Neural progenitor cell (in vitro differentiated cells): ENCODE data around the gene CAP1. TPM values are rescaled to one million over a fixed set of nuclear protein-coding genes. Genes with fewer than 3 reads are reported as not detected.

Source experiments
- DNase-seq: peaks from one replicate; pipeline ENCODE4 v3.0.0-alpha.2; 2016; ENCODE audit warnings: low spot score
- H2AFZ ChIP-seq: fragments of 200-600 bp; sonication (generic); replicated peaks from 2 replicates; pipeline ENCODE4 v1.6.1; 2016; ENCODE audit warnings: antibody characterized with exemption
- H3F3A ChIP-seq: fragments of 200-600 bp; sonication (generic); 2 replicates; pipeline ENCODE4 v1.6.1; 2016; ENCODE audit warnings: antibody characterized with exemption, low read depth
- H3K27ac ChIP-seq: fragments of 200-600 bp; sonication (generic); 2 replicates; pipeline ENCODE4 v1.5.1; 2016; ENCODE audit warnings: mild to moderate bottlenecking
- H3K27me3 ChIP-seq: fragments of 200-600 bp; sonication (generic); 2 replicates; pipeline ENCODE4 v1.6.1; 2016; ENCODE audit warnings: mild to moderate bottlenecking, moderate library complexity
- H3K36me3 ChIP-seq: fragments of 200-600 bp; sonication (generic); 2 replicates; pipeline ENCODE4 v1.5.1; 2016
- H3K4me1 ChIP-seq: fragments of 200-600 bp; sonication (generic); 2 replicates; pipeline ENCODE4 v1.6.1; 2016; ENCODE audit warnings: mixed run types
- H3K4me2 ChIP-seq: fragments of 200-600 bp; sonication (generic); 2 replicates; pipeline ENCODE4 v1.6.1; 2016
- H3K4me3 ChIP-seq: fragments of 200-600 bp; sonication (generic); 2 replicates; pipeline ENCODE4 v1.5.1; 2016
- H3K79me2 ChIP-seq: fragments of 200-600 bp; sonication (generic); 2 replicates; pipeline ENCODE4 v1.6.1; 2016; ENCODE audit warnings: low read depth
- H3K9ac ChIP-seq: fragments of 200-600 bp; sonication (generic); 2 replicates; pipeline ENCODE4 v1.6.1; 2016
- H3K9me3 ChIP-seq: fragments of 200-600 bp; sonication (generic); 2 replicates; pipeline ENCODE4 v1.5.1; 2016; ENCODE audit warnings: low read depth
- H4K20me1 ChIP-seq: fragments of 200-600 bp; sonication (generic); 2 replicates; pipeline ENCODE4 v1.6.1; 2016; ENCODE audit warnings: low read depth
- H3K27ac Mint-ChIP-seq: 3 replicates; pipeline ENCODE4 v1.8.0; 2021; ENCODE audit warnings: mixed read lengths
- H3K27me3 Mint-ChIP-seq: 2 replicates; pipeline ENCODE4 v1.8.0; 2022; ENCODE audit warnings: low read depth, mild to moderate bottlenecking, inconsistent platforms, moderate library complexity, mixed read lengths; ENCODE audit not compliant: insufficient read depth
- H3K36me3 Mint-ChIP-seq: 3 replicates; pipeline ENCODE4 v1.8.0; 2021; ENCODE audit warnings: mixed read lengths
- H3K4me1 Mint-ChIP-seq: 3 replicates; pipeline ENCODE4 v1.8.0; 2021; ENCODE audit warnings: mixed read lengths
- H3K4me3 Mint-ChIP-seq: 3 replicates; pipeline ENCODE4 v1.8.0; 2021; ENCODE audit warnings: mild to moderate bottlenecking, moderate library complexity, mixed read lengths
- H3K9me3 Mint-ChIP-seq: 3 replicates; pipeline ENCODE4 v1.8.0; 2020; ENCODE audit warnings: mixed read lengths
- CTCF ChIP-seq: fragments of 200-600 bp; sonication (generic); IDR thresholded peaks from 2 replicates; pipeline ENCODE4 v1.5.1; 2017; ENCODE audit warnings: antibody characterized with exemption, mild to moderate bottlenecking
- EZH2 ChIP-seq: fragments of 200-600 bp; sonication (generic); IDR thresholded peaks from 2 replicates; pipeline ENCODE4 v1.6.1; 2017; ENCODE audit warnings: antibody characterized with exemption, mild to moderate bottlenecking, moderate library complexity
- EZH2phosphoT487 ChIP-seq: fragments of 200-600 bp; sonication (generic); IDR thresholded peaks from 2 replicates; pipeline ENCODE4 v1.6.1; 2017; ENCODE audit warnings: antibody characterized with exemption
- total RNA-seq: library from RNA; depleted of rRNA; stranded (reverse); fragments of >200 nt; gene quantifications from 2 replicates; pipeline ENCODE4 v1.2.3, GENCODE V29; 2015; ENCODE audit warnings: low replicate concordance

The CAP1 gene
- total RNA-seq, 1 donor from 2014 or later, result 150 TPM

- Histone ChIP-seq H3K4me2 (no peak overlapping the region), H3K79me2 (no peaks in the 10 kb centered on the region), H3K36me3 (no peaks in the 10 kb centered on the region), H3K27ac (no peak overlapping the region), H4K20me1 (no peaks in the 10 kb centered on the region), H3F3A (no peaks in the 10 kb centered on the region), H3K4me1 (no peaks in the 10 kb centered on the region), H3K4me3 (no peak overlapping the region), H3K9me3 (no peaks in the 10 kb centered on the region), H3K9ac (no peak overlapping the region), H2AFZ (no peak overlapping the region), H3K27me3 (peaks cover 40% of the 10 kb centered on the region)
- no peak for DNase-seq
- Mint-ChIP-seq H3K9me3 (no peaks in the 10 kb centered on the region), H3K36me3 (no peaks in the 10 kb centered on the region), H3K27ac (no peak overlapping the region), H3K4me3 (no peak overlapping the region), H3K4me1 (no peaks in the 10 kb centered on the region), H3K27me3 (peaks cover 3% of the 10 kb centered on the region)
- no peak for TF ChIP-seq EZH2
- TF ChIP-seq CTCF, result no peak
- no peak for TF ChIP-seq EZH2phosphoT487
These were observed 79.6 kb downstream of the CAP1 start for GRCh38 chr1:40120128-40120527.

Other genes starting within 250 kb of the CAP1 start
- gene TRIT1, start 157.2 kb upstream of the CAP1 start, total RNA-seq, result 45.1 and 64.8 TPM in 2 replicates
- 21.8 and 39.8 TPM in 2 replicates for gene MYCL, start 138.8 kb upstream of the CAP1 start, total RNA-seq
- gene MFSD2A, start 85.6 kb upstream of the CAP1 start, total RNA-seq, result 0.90 and 1.4 TPM in 2 replicates
- 110 and 115 TPM in 2 replicates for gene PPT1, start 56.5 kb downstream of the CAP1 start, total RNA-seq
- 48.4 and 72.7 TPM in 2 replicates for gene RLF, start 120.7 kb downstream of the CAP1 start, total RNA-seq
- not detected in 2 replicates for gene TMCO2, start 207.2 kb downstream of the CAP1 start, total RNA-seq
- gene ZMPSTE24, start 217.5 kb downstream of the CAP1 start, total RNA-seq, result 26.9 and 38.0 TPM in 2 replicates